ENCODE data around the gene EIF2B1.
"Not testable (repeated sequence)": the region's sequence is repeated elsewhere in the genome, so short reads cannot be mapped to it uniquely, and the experiment has no call there.

Gene EIF2B1

GRCh38 chr12:123645878-123646277 lies 12.4 kb upstream of the EIF2B1 start:
- H3K4me3 Mint-ChIP-seq: no peak overlapping the region
- no peaks in the 10 kb centered on the region for H3K4me1 Mint-ChIP-seq
- H3K9me3 Mint-ChIP-seq: no peaks in the 10 kb centered on the region
- DNase-seq (ENCODE audit: low spot score in 2 of 2) (no peak), ATAC-seq (no peak)
- peaks cover 100% of the 10 kb centered on the region for H3K36me3 Mint-ChIP-seq
- no peak overlapping the region for H3K27ac Mint-ChIP-seq

- no peaks in the 10 kb centered on the region for H3K4me1 Mint-ChIP-seq
- no peak for ATAC-seq
- no peak overlapping the region for H3K27ac Mint-ChIP-seq
Measured at GRCh38 chr12:123645380-123645779, 11.9 kb upstream of the EIF2B1 start.

DNA sequence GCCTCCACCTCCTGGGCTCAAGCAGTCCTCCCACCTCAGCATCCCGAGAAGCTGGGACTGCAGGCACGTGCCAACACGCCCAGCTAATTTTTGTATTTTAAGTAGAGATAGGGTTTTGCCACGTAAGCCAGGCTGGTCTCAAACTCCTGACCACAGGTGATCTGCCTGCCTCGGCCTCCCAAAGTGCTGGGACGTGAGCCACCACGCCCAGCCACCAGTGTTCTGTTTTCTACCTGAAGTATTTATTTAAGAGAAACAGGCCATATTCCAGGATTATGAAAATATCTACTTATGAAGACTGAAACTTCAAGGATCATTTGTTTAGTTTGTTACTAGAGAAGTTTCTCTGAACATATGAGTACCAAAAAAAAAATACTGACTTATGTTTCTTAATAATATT lies 10.4 kb upstream of the EIF2B1 start:
- H3K4me1 Mint-ChIP-seq: no peaks in the 10 kb centered on the region
- no peak overlapping the region for H3K27ac Mint-ChIP-seq
- no peak overlapping the region for H3K4me3 Mint-ChIP-seq
- ATAC-seq (no peak), DNase-seq (ENCODE audit: low spot score in 2 of 2) (no peak)
- H3K36me3 Mint-ChIP-seq: peaks cover 92% of the 10 kb centered on the region
- no peaks in the 10 kb centered on the region for H3K9me3 Mint-ChIP-seq

More at GRCh38 chr12:123645380-123645779, 11.9 kb upstream of the EIF2B1 start:
- DNase-seq (ENCODE audit: low spot score in 2 of 2): no peak
- Mint-ChIP-seq H3K36me3 (peaks cover 100% of the 10 kb centered on the region), H3K9me3 (no peaks in the 10 kb centered on the region), H3K4me3 (no peak overlapping the region)

- ATAC-seq (no peak), DNase-seq (ENCODE audit: low spot score in 2 of 2) (no peak)
- no peaks in the 10 kb centered on the region for H3K9me3 Mint-ChIP-seq
- peaks cover 55% of the 10 kb centered on the region for H3K36me3 Mint-ChIP-seq
- H3K27ac Mint-ChIP-seq: peak overlapping the region; percentile 99
- peaks cover 31% of the 10 kb centered on the region for H3K4me1 Mint-ChIP-seq
- peak overlapping the region; percentile 98 for H3K4me3 Mint-ChIP-seq
Measured at GRCh38 chr12:123634142-123634561, 666 bp upstream of the EIF2B1 start.

DNA sequence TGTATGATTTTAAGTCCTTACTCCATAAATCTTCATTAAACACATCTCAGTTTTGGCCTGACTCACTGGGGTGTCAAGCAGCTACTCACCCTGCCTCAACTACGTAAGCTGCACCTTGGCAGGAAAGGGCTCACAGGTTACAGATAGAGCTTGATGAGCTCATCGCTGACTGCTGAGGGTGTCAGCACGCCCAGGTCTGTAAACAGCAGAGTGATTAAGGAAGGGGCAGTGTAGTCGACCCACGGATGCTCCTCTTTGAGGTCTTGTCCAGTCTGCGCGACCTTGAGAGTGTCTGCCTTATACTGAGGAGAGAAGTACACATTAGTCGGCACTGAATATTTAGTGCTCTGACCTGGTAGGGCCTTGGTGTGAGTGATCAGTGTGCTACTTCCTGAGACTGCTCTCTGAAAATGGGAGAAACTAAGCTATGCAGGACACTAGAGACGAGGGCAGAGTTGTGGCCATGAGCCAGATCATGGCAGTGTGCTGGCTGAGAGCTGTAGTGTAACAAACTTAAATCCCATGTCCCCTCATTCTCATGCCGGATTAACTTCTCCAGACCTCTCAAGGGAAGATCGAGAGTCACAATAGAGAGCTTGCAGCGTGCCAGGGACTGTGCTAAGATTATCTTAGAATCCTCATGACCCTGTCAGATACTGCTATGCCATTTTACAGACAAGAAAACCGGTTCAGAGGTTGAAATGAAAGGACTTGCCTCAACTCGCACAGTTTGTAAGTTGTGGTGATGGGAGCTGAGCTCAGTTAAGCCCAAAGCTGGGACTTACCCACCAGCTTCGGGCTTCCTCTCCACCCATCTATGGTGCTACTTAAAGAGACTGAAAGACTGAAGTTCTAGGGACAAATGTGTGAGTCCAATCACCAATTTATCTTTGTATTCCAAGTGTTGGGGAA lies 11.6 kb downstream of the EIF2B1 start:
- ATAC-seq: peak; percentile 63

DNA sequence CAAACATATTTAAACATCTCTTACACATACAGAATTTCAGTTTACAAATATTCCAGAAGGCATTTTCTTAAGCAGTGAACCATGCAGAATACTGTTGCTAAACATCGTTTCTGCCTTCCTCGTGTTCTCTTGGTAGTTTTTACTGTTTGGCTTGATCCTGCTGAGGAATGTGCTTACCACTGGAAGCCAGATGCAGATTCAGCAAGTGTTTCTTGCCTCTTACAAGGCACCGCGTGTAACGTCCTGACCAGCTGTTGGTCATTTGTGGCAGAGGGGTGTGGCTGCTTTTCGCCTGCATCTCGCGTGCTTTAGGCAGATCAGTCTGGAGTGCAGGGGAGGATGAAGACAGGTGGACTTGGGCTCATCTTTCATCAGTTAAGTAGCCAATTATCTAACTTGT lies 12.4 kb downstream of the EIF2B1 start:
- peaks cover 100% of the 10 kb centered on the region for H3K36me3 Mint-ChIP-seq
- peak overlapping the region; percentile 65 for H3K27ac Mint-ChIP-seq
- no peaks in the 10 kb centered on the region for H3K9me3 Mint-ChIP-seq
- no peak overlapping the region for H3K4me3 Mint-ChIP-seq
- DNase-seq (ENCODE audit: low spot score in 2 of 2) (no peak), ATAC-seq (no peak)
- H3K4me1 Mint-ChIP-seq: no peaks in the 10 kb centered on the region

More for the DNA sequence above, 11.6 kb downstream of the EIF2B1 start:
- no peak for DNase-seq (ENCODE audit: low spot score in 2 of 2)
- no peaks in the 10 kb centered on the region for H3K4me1 Mint-ChIP-seq
- H3K36me3 Mint-ChIP-seq: peaks cover 100% of the 10 kb centered on the region
- H3K27ac Mint-ChIP-seq: peak overlapping the region; percentile 65
- H3K4me3 Mint-ChIP-seq: no peak overlapping the region
- no peaks in the 10 kb centered on the region for H3K9me3 Mint-ChIP-seq

DNA sequence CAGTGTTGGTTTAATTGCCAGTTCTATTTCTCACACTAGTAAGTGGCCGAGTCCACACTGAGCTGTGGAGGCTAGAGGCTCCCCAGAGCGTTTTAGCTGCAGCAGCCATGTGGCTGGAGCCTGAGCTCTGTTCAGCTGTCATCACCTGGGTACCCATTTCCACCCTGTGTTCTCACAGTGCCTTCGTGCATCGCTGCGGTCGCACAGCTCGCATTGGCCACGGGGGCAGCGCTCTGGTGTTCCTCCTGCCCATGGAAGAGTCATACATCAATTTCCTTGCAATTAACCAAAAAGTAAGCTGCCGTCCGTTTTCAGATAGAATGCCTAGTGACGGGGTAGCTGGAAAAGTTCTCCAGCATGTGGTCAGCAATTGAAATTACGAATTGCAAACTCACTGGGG lies 15.9 kb downstream of the EIF2B1 start:
- no peaks in the 10 kb centered on the region for H3K4me1 Mint-ChIP-seq
- ATAC-seq (no peak), DNase-seq (ENCODE audit: low spot score in 2 of 2) (no peak)
- H3K9me3 Mint-ChIP-seq: no peaks in the 10 kb centered on the region
- no peak overlapping the region for H3K27ac Mint-ChIP-seq
- H3K4me3 Mint-ChIP-seq: no peak overlapping the region
- peaks cover 100% of the 10 kb centered on the region for H3K36me3 Mint-ChIP-seq

DNA sequence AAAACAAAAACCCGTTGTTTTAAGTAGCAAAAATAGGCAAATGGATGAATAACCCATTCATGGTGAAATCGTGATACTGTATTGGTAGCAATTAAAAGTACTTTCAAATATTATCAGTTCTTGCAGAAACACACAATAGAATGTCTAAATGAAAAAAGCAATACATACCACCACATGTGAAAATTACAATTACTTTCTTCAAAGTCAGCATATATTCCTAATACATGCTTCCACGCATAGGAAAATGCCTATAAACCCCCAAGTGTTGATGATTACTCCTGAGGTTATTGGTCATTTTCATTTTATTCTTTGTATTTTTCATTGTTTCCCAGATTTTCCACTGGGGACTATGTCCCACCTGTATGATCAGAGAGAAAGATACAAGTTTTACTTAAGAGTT lies 16.3 kb downstream of the EIF2B1 start:
- Mint-ChIP-seq H3K4me3 (no peak overlapping the region), H3K27ac (no peak overlapping the region), H3K4me1 (no peaks in the 10 kb centered on the region), H3K9me3 (no peaks in the 10 kb centered on the region), H3K36me3 (peaks cover 100% of the 10 kb centered on the region)
- ATAC-seq (no peak), DNase-seq (ENCODE audit: low spot score in 2 of 2) (no peak)

DNA sequence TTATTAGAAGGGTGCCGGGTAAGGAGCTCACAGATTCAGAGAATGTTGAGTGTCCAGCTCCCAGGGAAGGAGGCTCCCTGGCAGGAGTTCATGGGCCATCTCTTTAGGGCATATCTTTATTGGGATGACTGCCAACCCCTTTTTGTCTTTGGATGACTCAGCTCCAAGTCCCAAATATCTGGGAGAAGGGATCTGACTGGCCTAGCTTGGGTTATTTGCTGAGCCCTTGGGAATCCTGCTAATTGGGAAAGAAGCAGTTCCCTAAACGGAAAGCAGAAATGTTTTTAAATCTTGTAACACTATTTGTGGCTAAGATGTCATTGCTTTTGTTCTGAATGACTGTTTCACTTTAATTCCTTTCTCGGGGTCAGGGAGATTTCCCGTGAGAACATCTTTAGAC lies 19.0 kb downstream of the EIF2B1 start:
- DNase-seq (ENCODE audit: low spot score in 2 of 2): no peak
- no peak overlapping the region for H3K4me3 Mint-ChIP-seq
- H3K36me3 Mint-ChIP-seq: peaks cover 100% of the 10 kb centered on the region
- no peaks in the 10 kb centered on the region for H3K9me3 Mint-ChIP-seq
- H3K4me1 Mint-ChIP-seq: no peaks in the 10 kb centered on the region
- no peak for ATAC-seq
- peak overlapping the region; percentile 64 for H3K27ac Mint-ChIP-seq

DNA sequence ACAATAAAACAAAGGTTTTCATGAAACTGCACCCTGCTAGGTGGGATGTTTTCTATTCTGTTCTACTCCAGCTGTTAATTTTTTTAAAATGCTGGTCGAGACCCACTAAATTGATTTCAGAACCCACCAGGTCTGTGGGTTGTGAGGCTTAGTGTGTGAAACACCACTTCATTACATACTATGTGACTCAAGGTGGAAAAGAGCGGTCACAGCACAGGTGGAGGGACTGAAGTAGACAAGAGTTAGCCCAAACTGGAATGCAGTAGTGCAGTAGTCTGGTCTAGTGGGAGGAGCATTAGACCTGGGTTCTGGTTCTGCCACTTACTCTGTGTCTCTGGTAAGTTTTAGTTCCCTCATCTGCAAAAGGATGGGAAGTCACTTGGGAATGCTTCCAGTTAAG lies 19.4 kb downstream of the EIF2B1 start:
- H3K9me3 Mint-ChIP-seq: no peaks in the 10 kb centered on the region
- peak overlapping the region; percentile 64 for H3K27ac Mint-ChIP-seq
- peaks cover 100% of the 10 kb centered on the region for H3K36me3 Mint-ChIP-seq
- H3K4me3 Mint-ChIP-seq: no peak overlapping the region
- DNase-seq (ENCODE audit: low spot score in 2 of 2): no peak
- no peaks in the 10 kb centered on the region for H3K4me1 Mint-ChIP-seq
- peak; percentile 62 for ATAC-seq

GRCh38 chr12:123608182-123608581 lies 25.3 kb downstream of the EIF2B1 start:
- H3K9me3 Mint-ChIP-seq: no peaks in the 10 kb centered on the region
- peak overlapping the region; percentile 48 for H3K27ac Mint-ChIP-seq
- no peak for DNase-seq (ENCODE audit: low spot score in 2 of 2)
- no peak overlapping the region for H3K4me3 Mint-ChIP-seq
- no peak for ATAC-seq
- peaks cover 99% of the 10 kb centered on the region for H3K36me3 Mint-ChIP-seq
- H3K4me1 Mint-ChIP-seq: peaks cover 14% of the 10 kb centered on the region

GRCh38 chr12:123607756-123608155 lies 25.7 kb downstream of the EIF2B1 start:
- DNase-seq (ENCODE audit: low spot score in 2 of 2) (no peak), ATAC-seq (no peak)
- Mint-ChIP-seq H3K36me3 (peaks cover 98% of the 10 kb centered on the region), H3K9me3 (no peaks in the 10 kb centered on the region), H3K4me3 (no peak overlapping the region), H3K27ac (peak overlapping the region; percentile 48), H3K4me1 (peaks cover 19% of the 10 kb centered on the region)

DNA sequence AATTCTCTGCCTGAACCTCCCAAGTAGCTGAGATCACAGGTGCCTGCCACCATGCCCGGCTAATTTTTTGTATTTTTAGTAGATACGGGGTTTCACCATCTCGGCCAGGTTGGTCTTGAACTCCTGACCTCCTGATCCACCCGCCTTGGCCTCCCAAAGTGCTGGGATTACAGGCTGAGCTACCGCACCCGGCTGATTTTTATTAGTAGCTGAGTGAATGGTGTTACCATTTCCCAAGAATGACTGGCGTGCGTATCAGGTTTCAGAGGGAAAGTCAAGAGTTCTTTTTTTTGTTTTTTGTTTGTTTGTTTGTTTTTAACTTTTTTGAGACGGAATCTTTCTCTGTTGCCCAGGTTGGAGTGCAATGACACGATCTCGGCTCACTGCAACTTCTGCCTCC lies 30.0 kb downstream of the EIF2B1 start:
- peaks cover 29% of the 10 kb centered on the region for H3K4me1 Mint-ChIP-seq

GRCh38 chr12:123602651-123603195 lies 30.8 kb downstream of the EIF2B1 start:
- Mint-ChIP-seq H3K27ac (peak overlapping the region; percentile 86), H3K4me1 (peaks cover 28% of the 10 kb centered on the region), H3K36me3 (peaks cover 78% of the 10 kb centered on the region), H3K4me3 (peak overlapping the region; percentile 83), H3K9me3 (no peaks in the 10 kb centered on the region)
- ATAC-seq (no peak), DNase-seq (ENCODE audit: low spot score in 2 of 2) (no peak)

More for the DNA sequence above, 30.0 kb downstream of the EIF2B1 start:
- peak overlapping the region; percentile 83 for H3K4me3 Mint-ChIP-seq
- not testable (repeated sequence) for ATAC-seq; H3K9me3 Mint-ChIP-seq; DNase-seq (ENCODE audit: low spot score in 2 of 2)
- H3K27ac Mint-ChIP-seq: peak overlapping the region; percentile 86
- H3K36me3 Mint-ChIP-seq: peaks cover 78% of the 10 kb centered on the region

- peak within 1 kb of the TSS; percentile 86 for H3K27ac Mint-ChIP-seq
- H3K36me3 Mint-ChIP-seq: peaks cover 78% of the 10 kb centered on the region
- H3K4me3 Mint-ChIP-seq: peak within 1 kb of the TSS; percentile 83
- peak; percentile 97 for ATAC-seq
- peak; percentile 77 to 90 for DNase-seq (ENCODE audit: low spot score in 2 of 2)
- H3K9me3 Mint-ChIP-seq: no peaks in the 10 kb centered on the region
- H3K4me1 Mint-ChIP-seq: peaks cover 20% of the 10 kb centered on the region
Measured at GRCh38 chr12:123601602-123602489, 31.6 kb downstream of the EIF2B1 start, which contains the start of gene DDX55. Gene DDX55, plus strand, starts transcription at chr12:123602099. Its CDS starts 50 bp downstream, at chr12:123602149.
